Left lung (tissue), 10 donors: ENCODE measurements around the gene CRAMP1. TPM values are rescaled to one million over a fixed set of nuclear protein-coding genes. Genes with fewer than 3 reads are reported as not detected.

Experiments used
- ATAC-seq: fragments of 200-7000 bp; cut with Tn5 transposase; one replicate; pipeline ENCODE4 v1.9.1; 2020; ENCODE audit warnings: moderate library complexity
- DNase-seq, 4 donors: peaks; one replicate each; pipeline ENCODE4 v3.0.0-alpha.2; 2013 to 2020
- H3K27ac ChIP-seq, 2 donors: fragments of 200-600 bp; sonication (generic) in 1 of 2; one replicate each; pipeline versions ENCODE4 v1.5.0 to v1.8.0; 2020 to 2021
- H3K27me3 ChIP-seq, 2 donors: fragments of 200-600 bp; sonication (generic) in 1 of 2; one replicate each; pipeline versions ENCODE4 v1.5.0 to v1.8.0; 2020 to 2021
- H3K36me3 ChIP-seq, 2 donors: fragments of 200-600 bp; sonication (generic) in 1 of 2; one replicate each; pipeline versions ENCODE4 v1.5.0 to v1.8.0; 2020 to 2021
- H3K4me1 ChIP-seq, 2 donors: fragments of 200-600 bp; one replicate each; pipeline ENCODE4 v1.8.0; 2021
- H3K4me3 ChIP-seq, 2 donors: fragments of 200-600 bp; sonication (generic) in 1 of 2; one replicate each; pipeline versions ENCODE4 v1.5.0 to v1.8.0; 2020 to 2021; ENCODE audit warnings: mild to moderate bottlenecking in 1 of 2
- H3K9me3 ChIP-seq, 2 donors: fragments of 200-600 bp; sonication (generic) in 1 of 2; one replicate each; pipeline versions ENCODE4 v1.5.0 to v1.8.0; 2020 to 2021
- CTCF ChIP-seq, 2 donors: fragments of 200-600 bp; sonication (generic) in 1 of 2; IDR thresholded peaks; one replicate each; pipeline versions ENCODE4 v1.5.0 to v1.8.0; 2021; ENCODE audit warnings: antibody characterized with exemption in 2 of 2
- intact Hi-C, 2 donors: fragments of 100-400 bp; cut with DNase I; formaldehyde crosslinking; loops; one replicate each; pipeline versions ENCODE4 v1.11.2 to v1.14.2; 2022
- polyA plus RNA-seq, 6 donors: library from polyadenylated mRNA; unstranded; fragments of 120-200 nt; gene quantifications; one replicate each; pipeline ENCODE4 v1.2.1, GENCODE V29; 2013; ENCODE audit not compliant: insufficient read length in 6 of 6
- total RNA-seq, 2 donors: library from RNA; stranded (reverse); fragmentation: NEBNext Ultra II Directional; extraction: Animal tissue kit (Norgen Biotek cat#: 25700); gene quantifications; one replicate each; pipeline ENCODE4 v1.2.1, GENCODE V29; 2021
- donor health status: DM: no; HTN: yes; CAD: no.
- donor health status: DM: no; HTN: no; CAD: no.

Gene CRAMP1
- total and polyA plus RNA-seq, 8 donors = 17.3 to 33.0 (median 26.4) TPM

- H3K27ac ChIP-seq = no peak overlapping the region
- no peak overlapping the region for H3K4me3 ChIP-seq
- H3K27me3 ChIP-seq = no peaks in the 10 kb centered on the region
- H3K36me3 ChIP-seq = peaks cover 0 to 40% of the 10 kb centered on the region in 2 donors
- peaks cover 15 to 44% of the 10 kb centered on the region in 2 donors for H3K4me1 ChIP-seq
- intact Hi-C loops = no loop called here
- no peak for TF ChIP-seq CTCF (IDR thresholded peaks at IDR 0.05)
- H3K9me3 ChIP-seq = no peaks in the 10 kb centered on the region
- no peak for ATAC-seq
- DNase-seq = no peak
Measured at GRCh38 chr16:1724491-1724890, 112.3 kb downstream of the CRAMP1 start.

- Histone ChIP-seq H3K36me3 (peaks cover 0 to 60% of the 10 kb centered on the region in 2 donors), H3K27ac (no peak overlapping the region), H3K9me3 (no peaks in the 10 kb centered on the region), H3K27me3 (no peaks in the 10 kb centered on the region), H3K4me1 (peaks cover 12 to 20% of the 10 kb centered on the region in 2 donors), H3K4me3 (no peak overlapping the region)
- DNase-seq (no peak), ATAC-seq (no peak)
- intact Hi-C loops = no loop called here
- no peak for TF ChIP-seq CTCF (IDR thresholded peaks at IDR 0.05)
Measured at GRCh38 chr16:1726661-1727502, 114.7 kb downstream of the CRAMP1 start.

Other genes with a start within 250 kb of the CRAMP1 start
- 10 to 100 TPM; 18.9 to 27.3 TPM for gene UNKL, start 197.7 kb upstream of the CRAMP1 start, total RNA-seq
- gene UNKL, start 197.7 kb upstream of the CRAMP1 start, polyA plus RNA-seq = 10 to 100 TPM; 19.5 to 22.5 (median 20.8) TPM
- 10 to 100 TPM; 10.3 to 12.9 TPM for gene UQCC4, start 191.6 kb upstream of the CRAMP1 start, total RNA-seq
- gene UQCC4, start 191.6 kb upstream of the CRAMP1 start, polyA plus RNA-seq = 10 to 100 TPM; 10.3 to 13.3 (median 11.5) TPM
- gene PERCC1, start 181.3 kb upstream of the CRAMP1 start, total RNA-seq = under 1 TPM in 1 of 2 donors, not detected in 1; 0.31 TPM
- gene PERCC1, start 181.3 kb upstream of the CRAMP1 start, polyA plus RNA-seq = 1 to 10 TPM; 1.2 to 4.4 (median 3.4) TPM
- 1 to 10 TPM; 1.5 to 2.7 TPM for gene CCDC154, start 167.8 kb upstream of the CRAMP1 start, total RNA-seq
- 10 to 100 TPM in 2 of 6 donors, 1 to 10 TPM in 4; 4.9 to 11.8 (median 8.2) TPM for gene CCDC154, start 167.8 kb upstream of the CRAMP1 start, polyA plus RNA-seq
- gene CLCN7, start 137.3 kb upstream of the CRAMP1 start, total RNA-seq = 100 to 1,000 TPM; 110 to 130 TPM
- gene CLCN7, start 137.3 kb upstream of the CRAMP1 start, polyA plus RNA-seq = 10 to 100 TPM; 28.6 to 35.4 (median 30.2) TPM
- gene PTX4, start 123.4 kb upstream of the CRAMP1 start, total RNA-seq = not detected
- under 1 TPM in 3 of 6 donors, not detected in 3; 0.15 to 0.20 (median 0.20) TPM for gene PTX4, start 123.4 kb upstream of the CRAMP1 start, polyA plus RNA-seq
- 10 to 100 TPM; 34.9 to 38.6 TPM for gene TELO2, start 119.0 kb upstream of the CRAMP1 start, total RNA-seq
- 10 to 100 TPM; 24.5 to 49.1 (median 34.8) TPM for gene TELO2, start 119.0 kb upstream of the CRAMP1 start, polyA plus RNA-seq
- 10 to 100 TPM; 26.6 to 28.7 TPM for gene TMEM204, start 78.7 kb upstream of the CRAMP1 start, total RNA-seq
- 10 to 100 TPM; 15.4 to 20.6 (median 19.0) TPM for gene TMEM204, start 78.7 kb upstream of the CRAMP1 start, polyA plus RNA-seq
- gene IFT140, start 288 bp upstream of the CRAMP1 start, total RNA-seq = 10 to 100 TPM; 26.0 to 34.8 TPM
- 10 to 100 TPM; 30.9 to 36.0 (median 33.2) TPM for gene IFT140, start 288 bp upstream of the CRAMP1 start, polyA plus RNA-seq
- gene JPT2, start 65.9 kb downstream of the CRAMP1 start, total RNA-seq = 10 to 100 TPM; 72.2 to 72.3 TPM
- 10 to 100 TPM; 64.8 to 79.5 (median 72.4) TPM for gene JPT2, start 65.9 kb downstream of the CRAMP1 start, polyA plus RNA-seq
- gene MAPK8IP3, start 93.8 kb downstream of the CRAMP1 start, total RNA-seq = 10 to 100 TPM; 51.7 to 66.0 TPM
- 10 to 100 TPM; 48.1 to 85.9 (median 71.8) TPM for gene MAPK8IP3, start 93.8 kb downstream of the CRAMP1 start, polyA plus RNA-seq
- 10 to 100 TPM; 54.6 to 62.9 TPM for gene NME3, start 159.2 kb downstream of the CRAMP1 start, total RNA-seq
- 10 to 100 TPM; 19.9 to 43.8 (median 30.2) TPM for gene NME3, start 159.2 kb downstream of the CRAMP1 start, polyA plus RNA-seq
- 10 to 100 TPM; 19.2 to 25.3 TPM for gene EME2, start 160.4 kb downstream of the CRAMP1 start, total RNA-seq
- 10 to 100 TPM in 1 of 6 donors, 1 to 10 TPM in 5; 7.0 to 12.2 (median 8.7) TPM for gene EME2, start 160.4 kb downstream of the CRAMP1 start, polyA plus RNA-seq
- 10 to 100 TPM; 72.5 to 91.5 TPM for gene MRPS34, start 160.8 kb downstream of the CRAMP1 start, total RNA-seq
- 10 to 100 TPM; 47.5 to 68.9 (median 58.4) TPM for gene MRPS34, start 160.8 kb downstream of the CRAMP1 start, polyA plus RNA-seq
- gene SPSB3, start 170.2 kb downstream of the CRAMP1 start, total RNA-seq = 10 to 100 TPM; 30.5 to 36.2 TPM
- gene SPSB3, start 170.2 kb downstream of the CRAMP1 start, polyA plus RNA-seq = 10 to 100 TPM; 23.6 to 40.0 (median 33.0) TPM
- gene NUBP2, start 170.6 kb downstream of the CRAMP1 start, total RNA-seq = 10 to 100 TPM; 44.0 to 47.9 TPM
- gene NUBP2, start 170.6 kb downstream of the CRAMP1 start, polyA plus RNA-seq = 10 to 100 TPM; 32.6 to 56.4 (median 41.0) TPM
- gene IGFALS, start 181.3 kb downstream of the CRAMP1 start, total RNA-seq = 1 to 10 TPM in 1 of 2 donors, under 1 TPM in 1; 0.37 to 2.2 TPM
- 1 to 10 TPM; 1.8 to 3.3 (median 2.6) TPM for gene IGFALS, start 181.3 kb downstream of the CRAMP1 start, polyA plus RNA-seq
- 10 to 100 TPM; 47.1 to 62.0 TPM for gene HAGH, start 214.5 kb downstream of the CRAMP1 start, total RNA-seq
- gene HAGH, start 214.5 kb downstream of the CRAMP1 start, polyA plus RNA-seq = 10 to 100 TPM; 21.0 to 29.9 (median 24.9) TPM
- gene FAHD1, start 214.8 kb downstream of the CRAMP1 start, total RNA-seq = 10 to 100 TPM; 20.9 to 22.4 TPM
- 10 to 100 TPM; 17.4 to 23.2 (median 19.0) TPM for gene FAHD1, start 214.8 kb downstream of the CRAMP1 start, polyA plus RNA-seq